SK-N-SH (cell line): ENCODE results near the gene COL2A1. TPM values are rescaled to one million over a fixed set of nuclear protein-coding genes. Genes with fewer than 3 reads are reported as not detected.

Experiments used
- CTCF ChIA-PET: fragments of 300-600, 350-600 bp; formaldehyde crosslinking; extraction: SDS; loops from one replicate; lab custom pipeline; 2021; lab: Yijun Ruan, JAX
- POLR2A ChIA-PET: fragments of 350-600 bp; sonication (Branson Sonifier 250); formaldehyde crosslinking; extraction: SDS; loops from one replicate; lab custom pipeline; 2020; ENCODE audit warnings: antibody characterized with exemption, inconsistent platforms; lab: Yijun Ruan, JAX
- DNase-seq: peaks from one replicate; pipeline ENCODE4 v3.0.0; 2012
- H2AFZ ChIP-seq: fragments of 200-600 bp; sonication (generic); 2 replicates; pipeline ENCODE4 v1.8.1; 2016; ENCODE audit warnings: antibody characterized with exemption, mild to moderate bottlenecking, low read depth
- H3F3A ChIP-seq: fragments of 200-600 bp; sonication (generic); replicated peaks from 2 replicates; pipeline ENCODE3; 2016; ENCODE audit warnings: antibody characterized with exemption, mild to moderate bottlenecking; ENCODE audit not compliant: insufficient read depth
- H3K27ac ChIP-seq, 2 experiments: fragments of 200-500 bp in 1 of 2; fragments of 200-600 bp in 1 of 2; sonication (Bioruptor generic) in 1 of 2; sonication (generic), shearing (Covaris generic) in 1 of 2; 2 replicates each; pipeline versions ENCODE4 v1.5.1 to v1.6.1; 2014 to 2016; ENCODE audit warnings: low read depth in 2 of 2, inconsistent platforms in 1 of 2, low read length in 1 of 2, mild to moderate bottlenecking in 1 of 2, mixed read lengths in 1 of 2
- H3K27me3 ChIP-seq: fragments of 200-600 bp; sonication (generic), shearing (Covaris generic); 2 replicates; pipeline ENCODE4 v1.6.1; 2016; ENCODE audit warnings: mixed run types; ENCODE audit not compliant: insufficient read depth
- H3K36me3 ChIP-seq, 2 experiments: fragments of 200-500 bp in 1 of 2; fragments of 200-600 bp in 1 of 2; sonication (Bioruptor generic) in 1 of 2; sonication (generic) in 1 of 2; replicated peaks in 1 of 2; 2 replicates each; pipeline versions ENCODE3 to v1.5.1; 2014 to 2016; ENCODE audit warnings: low read length in 1 of 2, mild to moderate bottlenecking in 1 of 2; ENCODE audit not compliant: insufficient read depth in 2 of 2, control insufficient read depth in 1 of 2
- H3K4me1 ChIP-seq, 2 experiments: fragments of 200-500 bp in 1 of 2; fragments of 200-600 bp in 1 of 2; sonication (Bioruptor generic) in 1 of 2; sonication (generic), shearing (Covaris generic) in 1 of 2; 2 replicates each; pipeline versions ENCODE4 v1.5.1 to v1.6.1; 2014 to 2016; ENCODE audit warnings: low read depth in 1 of 2, low read length in 1 of 2, mixed run types in 1 of 2; ENCODE audit not compliant: insufficient read depth in 2 of 2, control insufficient read depth in 1 of 2
- H3K4me2 ChIP-seq: fragments of 200-600 bp; sonication (generic), shearing (Covaris generic); 2 replicates; pipeline ENCODE4 v1.6.1; 2017; ENCODE audit warnings: mixed run types
- H3K4me3 ChIP-seq, 2 experiments: fragments of 200-500 bp in 1 of 2; fragments of 200-600 bp in 1 of 2; sonication (Bioruptor generic) in 1 of 2; sonication (generic), shearing (Covaris generic) in 1 of 2; 2 replicates each; pipeline versions ENCODE4 v1.5.1 to v1.8.1; 2014 to 2016; ENCODE audit warnings: low read depth in 2 of 2, inconsistent platforms in 1 of 2, low read length in 1 of 2, mild to moderate bottlenecking in 1 of 2, mixed read lengths in 1 of 2, moderate library complexity in 1 of 2
- H3K79me2 ChIP-seq: fragments of 200-600 bp; sonication (generic); 2 replicates; pipeline ENCODE4 v1.8.1; 2017; ENCODE audit warnings: mild to moderate bottlenecking; ENCODE audit not compliant: insufficient read depth
- H3K9ac ChIP-seq: fragments of 200-600 bp; sonication (generic); 2 replicates; pipeline ENCODE4 v1.6.1; 2017; ENCODE audit warnings: mixed run types
- H3K9me2 ChIP-seq: fragments of 200-600 bp; sonication (generic); 2 replicates; pipeline ENCODE4 v1.6.1; 2017; ENCODE audit warnings: mixed run types
- H3K9me3 ChIP-seq: fragments of 200-600 bp; sonication (generic); 2 replicates; pipeline ENCODE4 v1.6.1; 2017; ENCODE audit warnings: mixed run types, mild to moderate bottlenecking, moderate library complexity
- H4K20me1 ChIP-seq: fragments of 200-600 bp; sonication (generic); 2 replicates; pipeline ENCODE4 v1.6.1; 2017; ENCODE audit warnings: mild to moderate bottlenecking, mixed run types; ENCODE audit not compliant: insufficient read depth
- EP300 ChIP-seq, 2 experiments: IDR thresholded peaks; 2 replicates each; pipeline versions ENCODE4 v1.4.0 to v1.6.1; 2012; ENCODE audit warnings: borderline replicate concordance in 1 of 2, low read depth in 1 of 2, low read length in 1 of 2
- EZH2phosphoT487 ChIP-seq: fragments of 200-600 bp; sonication (generic); IDR thresholded peaks from 2 replicates; pipeline ENCODE4 v1.6.1; 2017; ENCODE audit warnings: low read depth, mixed run types, mild to moderate bottlenecking, antibody characterized with exemption, moderate library complexity, borderline replicate concordance
- FOSL2 ChIP-seq: IDR thresholded peaks from 2 replicates; pipeline ENCODE4 v1.4.0; 2012; ENCODE audit warnings: low read depth, mild to moderate bottlenecking, moderate library complexity, borderline replicate concordance
- GABPA ChIP-seq: IDR thresholded peaks from 2 replicates; pipeline ENCODE4 v1.4.0; 2012; ENCODE audit warnings: low read depth, mild to moderate bottlenecking
- GATA2 ChIP-seq: sonication (generic); formaldehyde crosslinking; IDR thresholded peaks from 2 replicates; pipeline ENCODE4 v1.5.0; 2020; ENCODE audit warnings: mild to moderate bottlenecking, missing genetic modification reagents
- MAX ChIP-seq: IDR thresholded peaks from 2 replicates; pipeline ENCODE4 v1.4.0; 2012; ENCODE audit warnings: low read depth
- MEF2A ChIP-seq: IDR thresholded peaks from 2 replicates; pipeline ENCODE4 v1.4.0; 2012; ENCODE audit warnings: low read depth, borderline replicate concordance
- MXI1 ChIP-seq: IDR thresholded peaks from 2 replicates; pipeline ENCODE4 v1.6.1; 2012; ENCODE audit warnings: mild to moderate bottlenecking, low read depth, low read length, improper control_type of control experiment
- NFIC ChIP-seq: IDR thresholded peaks from 2 replicates; pipeline ENCODE4 v1.4.0; 2012; ENCODE audit warnings: borderline replicate concordance
- POLR2AphosphoS5 ChIP-seq: IDR thresholded peaks from 2 replicates; pipeline ENCODE4 v1.6.1; 2012; ENCODE audit warnings: low read depth, low read length
- RXRA ChIP-seq: IDR thresholded peaks from 2 replicates; pipeline ENCODE4 v1.4.0; 2012; ENCODE audit warnings: low read depth, mild to moderate bottlenecking, borderline replicate concordance
- SIN3A ChIP-seq: IDR thresholded peaks from 2 replicates; pipeline ENCODE4 v1.6.1; 2012; ENCODE audit warnings: low read depth, mild to moderate bottlenecking, low read length, moderate library complexity, borderline replicate concordance
- SMC3 ChIP-seq: IDR thresholded peaks from 2 replicates; pipeline ENCODE4 v1.6.1; 2012; ENCODE audit warnings: low read depth, low read length, improper control_type of control experiment
- TCF12 ChIP-seq: IDR thresholded peaks from 2 replicates; pipeline ENCODE4 v1.4.0; 2012
- TEAD4 ChIP-seq: IDR thresholded peaks from 2 replicates; pipeline ENCODE4 v1.4.0; 2012; ENCODE audit warnings: mild to moderate bottlenecking, borderline replicate concordance; ENCODE audit not compliant: insufficient read depth
- USF2 ChIP-seq: fragments of 150-350 bp; IDR thresholded peaks from 2 replicates; pipeline ENCODE4 v1.6.1; 2017; ENCODE audit warnings: antibody characterized with exemption, low read length, low read depth, borderline replicate concordance
- WGBS: methylation state at CpG from one replicate; pipeline ENCODE4 v1.1.6; 2017; ENCODE audit warnings: low lambda C conversion rate; 5-methylcytosine and 5-hydroxymethylcytosine counted together
- polyA plus RNA-seq, 3 experiments: library from polyadenylated mRNA; depleted of rRNA; stranded (reverse); fragments of >200 nt; gene quantifications; 2 replicates each; pipeline ENCODE4 v1.2.3, GENCODE V29; 2012
- TF ChIP-seq, protein P1 (sequence below): IDR thresholded peaks from 2 replicates; pipeline ENCODE4 v1.6.1; 2012; ENCODE audit warnings: mild to moderate bottlenecking, low read depth, low read length, moderate library complexity
- TF ChIP-seq, protein P2 (sequence below): IDR thresholded peaks from 2 replicates; pipeline ENCODE4; 2012
- TF ChIP-seq, protein P3 (sequence below): IDR thresholded peaks from 2 replicates; pipeline ENCODE4 v1.4.0; 2012; ENCODE audit warnings: low read depth, borderline replicate concordance

COL2A1 gene
- polyA plus RNA-seq, 1 of the 3 experiments (the other 2 are of a cell fraction), result 0.02 TPM

GRCh38 chr12:47955059-47955458 lies 49.2 kb downstream of the COL2A1 start:
- TF ChIP-seq, protein P1, sequence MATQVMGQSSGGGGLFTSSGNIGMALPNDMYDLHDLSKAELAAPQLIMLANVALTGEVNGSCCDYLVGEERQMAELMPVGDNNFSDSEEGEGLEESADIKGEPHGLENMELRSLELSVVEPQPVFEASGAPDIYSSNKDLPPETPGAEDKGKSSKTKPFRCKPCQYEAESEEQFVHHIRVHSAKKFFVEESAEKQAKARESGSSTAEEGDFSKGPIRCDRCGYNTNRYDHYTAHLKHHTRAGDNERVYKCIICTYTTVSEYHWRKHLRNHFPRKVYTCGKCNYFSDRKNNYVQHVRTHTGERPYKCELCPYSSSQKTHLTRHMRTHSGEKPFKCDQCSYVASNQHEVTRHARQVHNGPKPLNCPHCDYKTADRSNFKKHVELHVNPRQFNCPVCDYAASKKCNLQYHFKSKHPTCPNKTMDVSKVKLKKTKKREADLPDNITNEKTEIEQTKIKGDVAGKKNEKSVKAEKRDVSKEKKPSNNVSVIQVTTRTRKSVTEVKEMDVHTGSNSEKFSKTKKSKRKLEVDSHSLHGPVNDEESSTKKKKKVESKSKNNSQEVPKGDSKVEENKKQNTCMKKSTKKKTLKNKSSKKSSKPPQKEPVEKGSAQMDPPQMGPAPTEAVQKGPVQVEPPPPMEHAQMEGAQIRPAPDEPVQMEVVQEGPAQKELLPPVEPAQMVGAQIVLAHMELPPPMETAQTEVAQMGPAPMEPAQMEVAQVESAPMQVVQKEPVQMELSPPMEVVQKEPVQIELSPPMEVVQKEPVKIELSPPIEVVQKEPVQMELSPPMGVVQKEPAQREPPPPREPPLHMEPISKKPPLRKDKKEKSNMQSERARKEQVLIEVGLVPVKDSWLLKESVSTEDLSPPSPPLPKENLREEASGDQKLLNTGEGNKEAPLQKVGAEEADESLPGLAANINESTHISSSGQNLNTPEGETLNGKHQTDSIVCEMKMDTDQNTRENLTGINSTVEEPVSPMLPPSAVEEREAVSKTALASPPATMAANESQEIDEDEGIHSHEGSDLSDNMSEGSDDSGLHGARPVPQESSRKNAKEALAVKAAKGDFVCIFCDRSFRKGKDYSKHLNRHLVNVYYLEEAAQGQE, result no peak
- no peak for TF ChIP-seq SMC3
- TF ChIP-seq TEAD4, result no peak
- TF ChIP-seq TCF12, result no peak
- no peak for TF ChIP-seq EZH2phosphoT487
- no peak for TF ChIP-seq MXI1
- TF ChIP-seq EP300 (IDR thresholded peaks at IDR 0.05; ENCODE audit: borderline replicate concordance in 1 of 2, low read depth in 1 of 2, low read length in 1 of 2), result no peak
- no peak for TF ChIP-seq MEF2A
- no peak overlapping the region for H3K4me3 ChIP-seq

DNA sequence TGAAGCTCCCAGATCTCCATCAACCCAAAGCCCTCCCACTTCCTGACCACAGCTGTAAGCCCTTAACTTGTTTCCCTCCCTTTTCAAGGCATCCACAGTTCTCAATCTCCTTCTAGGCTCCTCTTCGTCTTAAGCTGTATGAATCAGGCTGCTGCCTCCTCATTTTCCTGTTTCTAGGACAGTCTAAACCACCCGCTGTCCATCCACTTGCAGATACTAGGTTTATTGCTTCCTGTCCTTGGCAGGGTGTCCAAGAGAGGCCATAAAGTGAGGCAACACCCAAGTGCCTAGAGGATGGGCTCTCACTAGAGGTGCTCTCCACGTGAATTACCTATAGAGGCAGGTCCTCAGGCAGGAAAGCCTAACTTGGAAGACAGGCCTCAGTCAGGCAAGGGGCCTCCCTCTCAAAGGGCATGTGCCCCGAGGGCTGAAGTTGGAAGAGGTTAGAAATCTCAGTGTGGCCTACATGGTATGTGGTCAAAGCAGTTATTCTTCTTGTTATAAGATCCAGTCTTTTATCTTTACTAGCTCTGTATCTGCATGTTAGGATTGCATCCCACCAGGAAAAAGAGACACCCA lies 49.7 kb downstream of the COL2A1 start:
- no peaks in the 10 kb centered on the region for H3K36me3 ChIP-seq
- H3K4me1 ChIP-seq, result peaks cover 0 to 10% of the 10 kb centered on the region in 2 experiments; a peak in 1 of 4 replicates
- no peak for DNase-seq
- POLR2A ChIA-PET, result interaction anchor here (1.0 kb wide), 1 partner anchor 62 kb away, joined by 3 read pairs; no protein-coding TSS in a partner anchor
- no peak overlapping the region for H3K4me2 ChIP-seq
- no peak overlapping the region for H3K27ac ChIP-seq
- no peaks in the 10 kb centered on the region for H3K79me2 ChIP-seq
- no peaks in the 10 kb centered on the region for H3F3A ChIP-seq
- CTCF ChIA-PET, result interaction anchor here (0.7 to 7.1 kb wide), 5 partner anchors 8 to 213 kb away, joined by 3 to 89 read pairs (median 3); partner anchors contain the start of gene TMEM106C
- H3K9ac ChIP-seq, result no peak overlapping the region
- no peak overlapping the region for H2AFZ ChIP-seq
- H3K9me3 ChIP-seq, result no peaks in the 10 kb centered on the region
- no peaks in the 10 kb centered on the region for H4K20me1 ChIP-seq
- H3K9me2 ChIP-seq, result no peaks in the 10 kb centered on the region
- H3K27me3 ChIP-seq, result peaks cover 5% of the 10 kb centered on the region; the same call in 1 of the 2 replicates
- 54% methylated on average over 4 of the region's 4 CpGs for WGBS
- H3K4me3 ChIP-seq, result no peak overlapping the region
- no peak for TF ChIP-seq SIN3A
- no peak for TF ChIP-seq NFIC
- TF ChIP-seq USF2, result no peak
- no peak for TF ChIP-seq MEF2A
- TF ChIP-seq, protein P2, sequence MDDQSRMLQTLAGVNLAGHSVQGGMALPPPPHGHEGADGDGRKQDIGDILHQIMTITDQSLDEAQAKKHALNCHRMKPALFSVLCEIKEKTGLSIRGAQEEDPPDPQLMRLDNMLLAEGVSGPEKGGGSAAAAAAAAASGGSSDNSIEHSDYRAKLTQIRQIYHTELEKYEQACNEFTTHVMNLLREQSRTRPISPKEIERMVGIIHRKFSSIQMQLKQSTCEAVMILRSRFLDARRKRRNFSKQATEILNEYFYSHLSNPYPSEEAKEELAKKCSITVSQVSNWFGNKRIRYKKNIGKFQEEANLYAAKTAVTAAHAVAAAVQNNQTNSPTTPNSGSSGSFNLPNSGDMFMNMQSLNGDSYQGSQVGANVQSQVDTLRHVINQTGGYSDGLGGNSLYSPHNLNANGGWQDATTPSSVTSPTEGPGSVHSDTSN, result no peak
- TF ChIP-seq FOSL2, result no peak
- no peak for TF ChIP-seq GATA2 (CRISPR knock-in tag)
- TF ChIP-seq TCF12, result no peak
- no peak for TF ChIP-seq GABPA
- TF ChIP-seq MAX, result no peak
- TF ChIP-seq POLR2AphosphoS5, result no peak
- TF ChIP-seq, protein P3, sequence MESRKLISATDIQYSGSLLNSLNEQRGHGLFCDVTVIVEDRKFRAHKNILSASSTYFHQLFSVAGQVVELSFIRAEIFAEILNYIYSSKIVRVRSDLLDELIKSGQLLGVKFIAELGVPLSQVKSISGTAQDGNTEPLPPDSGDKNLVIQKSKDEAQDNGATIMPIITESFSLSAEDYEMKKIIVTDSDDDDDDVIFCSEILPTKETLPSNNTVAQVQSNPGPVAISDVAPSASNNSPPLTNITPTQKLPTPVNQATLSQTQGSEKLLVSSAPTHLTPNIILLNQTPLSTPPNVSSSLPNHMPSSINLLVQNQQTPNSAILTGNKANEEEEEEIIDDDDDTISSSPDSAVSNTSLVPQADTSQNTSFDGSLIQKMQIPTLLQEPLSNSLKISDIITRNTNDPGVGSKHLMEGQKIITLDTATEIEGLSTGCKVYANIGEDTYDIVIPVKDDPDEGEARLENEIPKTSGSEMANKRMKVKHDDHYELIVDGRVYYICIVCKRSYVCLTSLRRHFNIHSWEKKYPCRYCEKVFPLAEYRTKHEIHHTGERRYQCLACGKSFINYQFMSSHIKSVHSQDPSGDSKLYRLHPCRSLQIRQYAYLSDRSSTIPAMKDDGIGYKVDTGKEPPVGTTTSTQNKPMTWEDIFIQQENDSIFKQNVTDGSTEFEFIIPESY, result no peak
- no peak for TF ChIP-seq RXRA

More at GRCh38 chr12:47955059-47955458, 49.2 kb downstream of the COL2A1 start:
- POLR2A ChIA-PET, result interaction anchor here (1.3 kb wide), 1 partner anchor 20 kb away, joined by 3 read pairs; no protein-coding TSS in a partner anchor
- Histone ChIP-seq H3K79me2 (no peaks in the 10 kb centered on the region), H3K27ac (no peak overlapping the region), H3K9me3 (no peaks in the 10 kb centered on the region), H3K36me3 (no peaks in the 10 kb centered on the region), H3K9ac (no peak overlapping the region), H3K4me2 (no peak overlapping the region), H2AFZ (no peak overlapping the region), H3K9me2 (no peaks in the 10 kb centered on the region), H3F3A (no peaks in the 10 kb centered on the region), H3K4me1 (peaks cover 0 to 10% of the 10 kb centered on the region in 2 experiments; a peak in 1 of 4 replicates), H3K27me3 (peaks cover 5% of the 10 kb centered on the region; the same call in 1 of the 2 replicates), H4K20me1 (no peaks in the 10 kb centered on the region)
- CTCF ChIA-PET, result interaction anchor here (0.7 to 7.1 kb wide), 4 partner anchors 8 to 213 kb away, joined by 3 to 89 read pairs (median 3); partner anchors contain the start of gene TMEM106C
- DNase-seq, result no peak
- 36% methylated on average over 3 of the region's 3 CpGs for WGBS
